NCI-H345 (cell line): ENCODE results near the gene CDCA4.

Source experiments
- DNase-seq: peaks from one replicate; lab custom pipeline; 2025; lab: John Stamatoyannopoulos, UW

The CDCA4 gene

GRCh38 chr14:104989236-104989950, 31.5 kb downstream of the CDCA4 start:
- DNase-seq: no peak

- DNase-seq: no peak
These were observed 34.3 kb downstream of the CDCA4 start for GRCh38 chr14:104986487-104987164.

- peak; percentile 92 for DNase-seq
These were observed 35.0 kb downstream of the CDCA4 start, which contains the start of gene CLBA1 for GRCh38 chr14:104985675-104986486. TSS of gene CLBA1 (plus strand) at chr14:104985788. CDS start at chr14:104986432, 644 bp downstream.

- DNase-seq: no peak
These were observed 36.6 kb downstream of the CDCA4 start for GRCh38 chr14:104984056-104984894.

GRCh38 chr14:104983231-104983721, 37.6 kb downstream of the CDCA4 start:
- DNase-seq: no peak

GRCh38 chr14:104982548-104983230, 38.2 kb downstream of the CDCA4 start:
- DNase-seq: no peak

- no peak for DNase-seq
These were observed 39.0 kb downstream of the CDCA4 start for GRCh38 chr14:104981699-104982541.

GRCh38 chr14:104980611-104981531, 40.0 kb downstream of the CDCA4 start:
- DNase-seq: no peak

- DNase-seq: no peak
These were observed 40.9 kb downstream of the CDCA4 start for GRCh38 chr14:104979758-104980610.

- no peak for DNase-seq
These were observed 41.9 kb downstream of the CDCA4 start for GRCh38 chr14:104978746-104979691.

GRCh38 chr14:104977681-104978653, 42.9 kb downstream of the CDCA4 start, which contains the start of gene AHNAK2:
TSS of gene AHNAK2 (minus strand) at chr14:104978374. CDS start at chr14:104978237, 137 bp downstream.
- DNase-seq: peak; percentile 87

GRCh38 chr14:104977008-104977680, 43.7 kb downstream of the CDCA4 start:
- DNase-seq: no peak

GRCh38 chr14:104976198-104977007, 44.5 kb downstream of the CDCA4 start:
- peak; percentile 71 for DNase-seq
